PC-9 (cell line): ENCODE measurements around the gene MOB4. TPM values are rescaled to one million over a fixed set of nuclear protein-coding genes. Genes with fewer than 3 reads are reported as not detected.

Experiments
- BruUV-seq: library from RNA; stranded (reverse); fragments of 400-500 nt; replicated peaks from 2 replicates; lab custom pipeline; 2021; lab: Mats Ljungman, UMichigan
- CTCF ChIA-PET: fragments of 300-600 bp; sonication (Branson Sonifier 250); formaldehyde crosslinking; loops from one replicate; lab custom pipeline; 2022; ENCODE audit warnings: antibody characterized with exemption; lab: Charles Lee
- POLR2A ChIA-PET: fragments of 300-600 bp; sonication (Branson Sonifier 250); formaldehyde crosslinking; loops from one replicate; lab custom pipeline; 2022; ENCODE audit warnings: antibody characterized with exemption; ENCODE audit not compliant: unreplicated experiment; lab: Charles Lee
- DNase-seq, 2 experiments: peaks; one replicate each; pipeline versions ENCODE4 v3.0.0 to v3.0.0-alpha.2; 2015 to 2022; ENCODE audit warnings: mixed read lengths in 1 of 2
- H2AFZ ChIP-seq: fragments of 200-600 bp; sonication (generic); 2 replicates; pipeline ENCODE4 v1.8.1; 2017; ENCODE audit warnings: antibody characterized with exemption
- H3F3A ChIP-seq: fragments of 200-600 bp; sonication (generic); 2 replicates; pipeline ENCODE4 v1.8.1; 2017; ENCODE audit warnings: antibody characterized with exemption, mild to moderate bottlenecking, low read depth; ENCODE audit not compliant: insufficient read depth
- H3K27ac ChIP-seq: fragments of 200-600 bp; sonication (generic); 2 replicates; pipeline ENCODE4 v1.6.1; 2016; ENCODE audit warnings: mixed run types
- H3K27me3 ChIP-seq: fragments of 200-600 bp; sonication (generic); 2 replicates; pipeline ENCODE4 v1.6.1; 2016; ENCODE audit warnings: low read depth, mixed run types; ENCODE audit not compliant: insufficient read depth
- H3K36me3 ChIP-seq: fragments of 200-600 bp; sonication (generic); 2 replicates; pipeline ENCODE4 v1.6.1; 2016; ENCODE audit warnings: low read depth, mixed run types
- H3K4me1 ChIP-seq: fragments of 200-600 bp; sonication (generic); replicated peaks from 2 replicates; pipeline ENCODE4 v1.6.1; 2016; ENCODE audit warnings: mixed run types; ENCODE audit not compliant: insufficient read depth
- H3K4me2 ChIP-seq: fragments of 200-600 bp; sonication (generic); 2 replicates; pipeline ENCODE4 v1.6.1; 2017; ENCODE audit warnings: mixed run types
- H3K4me3 ChIP-seq: fragments of 200-600 bp; sonication (generic); 2 replicates; pipeline ENCODE4 v1.6.1; 2016; ENCODE audit warnings: mixed run types
- H3K79me2 ChIP-seq: fragments of 200-600 bp; sonication (generic); 2 replicates; pipeline ENCODE4 v1.6.1; 2017; ENCODE audit warnings: low read depth, mixed run types
- H3K9me2 ChIP-seq: fragments of 200-600 bp; sonication (generic); 2 replicates; pipeline ENCODE4 v1.8.1; 2017; ENCODE audit warnings: mild to moderate bottlenecking; ENCODE audit not compliant: insufficient read depth
- H3K9me3 ChIP-seq: fragments of 200-600 bp; sonication (generic); 2 replicates; pipeline ENCODE4 v1.8.1; 2016; ENCODE audit warnings: low read depth; ENCODE audit not compliant: insufficient read depth
- H4K20me1 ChIP-seq: fragments of 200-600 bp; sonication (generic); 2 replicates; pipeline ENCODE4 v1.8.1; 2017; ENCODE audit not compliant: insufficient read depth
- CTCF ChIP-seq: fragments of 200-600 bp; sonication (generic); conservative IDR thresholded peaks from 2 replicates; pipeline ENCODE4 v1.6.1; 2017; ENCODE audit warnings: mixed run types, antibody characterized with exemption, mild to moderate bottlenecking, moderate library complexity
- EZH2 ChIP-seq: fragments of 200-600 bp; sonication (generic); IDR thresholded peaks from 2 replicates; pipeline ENCODE4 v1.8.0; 2017; ENCODE audit warnings: antibody characterized with exemption, low read depth
- intact Hi-C: fragments of 100-400 bp; cut with micrococcal nuclease; formaldehyde crosslinking; loops from one replicate; pipeline ENCODE4 v1.10.0; 2022; ENCODE audit not compliant: unreplicated experiment
- total RNA-seq: library from RNA; stranded (reverse); gene quantifications from 2 replicates; pipeline ENCODE4 v1.2.3, GENCODE V29; 2021

The MOB4 gene
- total RNA-seq, 1 experiment from 2014 or later, result 19.9 TPM

DNA sequence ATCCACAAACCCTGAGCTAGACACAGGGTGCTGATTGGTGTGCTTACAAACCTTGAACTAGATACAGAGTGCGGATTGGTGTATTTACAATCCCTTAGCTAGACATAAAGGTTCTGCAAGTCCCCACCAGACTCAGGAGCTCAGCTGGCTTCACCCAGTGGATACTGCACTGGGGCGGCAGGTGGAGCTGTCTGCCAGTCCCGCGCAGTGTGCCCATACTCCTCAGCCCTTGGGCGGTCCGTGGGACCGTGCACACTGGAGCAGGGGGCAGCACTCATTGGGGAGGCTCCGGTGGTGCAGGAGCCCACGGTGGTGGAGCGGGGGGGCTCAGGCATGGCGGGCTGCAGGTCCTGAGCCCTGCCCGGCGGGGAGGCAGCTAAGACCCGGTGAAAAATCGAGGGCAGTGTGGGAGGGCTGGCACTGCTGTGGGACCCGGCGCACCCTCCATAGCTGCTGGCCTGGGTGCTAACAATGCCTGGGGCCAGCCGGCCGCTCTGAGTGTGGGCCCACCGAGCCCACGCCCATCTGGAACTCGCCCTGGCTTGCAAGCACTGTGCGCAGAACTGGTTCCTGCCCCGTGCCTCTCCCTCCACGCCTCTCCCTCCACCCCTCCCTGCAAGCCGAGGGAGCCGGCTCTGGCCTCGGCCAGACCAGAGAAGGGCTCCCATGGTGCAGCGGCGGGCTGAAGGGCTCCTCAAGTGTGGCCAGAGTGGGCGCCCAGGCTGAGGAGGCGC is 75.6 kb downstream of the MOB4 start:
- intact Hi-C loops, result no loop called here
- no peaks in the 10 kb centered on the region for H3K27me3 ChIP-seq
- H4K20me1 ChIP-seq, result no peaks in the 10 kb centered on the region
- no peaks in the 10 kb centered on the region for H3F3A ChIP-seq
- no peaks in the 10 kb centered on the region for H3K9me3 ChIP-seq
- DNase-seq, result no peak
- BruUV-seq, result no TSS peak
- H3K4me1 ChIP-seq, result no peaks in the 10 kb centered on the region
- H3K27ac ChIP-seq, result no peak overlapping the region
- no peak overlapping the region for H3K4me2 ChIP-seq
- H3K4me3 ChIP-seq, result no peak overlapping the region
- TF ChIP-seq EZH2 (no peak), CTCF (no peak)
- H3K79me2 ChIP-seq, result no peaks in the 10 kb centered on the region
- H2AFZ ChIP-seq, result no peak overlapping the region
- ChIA-PET POLR2A (no interaction called here), CTCF (no interaction called here)
- no peaks in the 10 kb centered on the region for H3K36me3 ChIP-seq
- no peaks in the 10 kb centered on the region for H3K9me2 ChIP-seq

DNA sequence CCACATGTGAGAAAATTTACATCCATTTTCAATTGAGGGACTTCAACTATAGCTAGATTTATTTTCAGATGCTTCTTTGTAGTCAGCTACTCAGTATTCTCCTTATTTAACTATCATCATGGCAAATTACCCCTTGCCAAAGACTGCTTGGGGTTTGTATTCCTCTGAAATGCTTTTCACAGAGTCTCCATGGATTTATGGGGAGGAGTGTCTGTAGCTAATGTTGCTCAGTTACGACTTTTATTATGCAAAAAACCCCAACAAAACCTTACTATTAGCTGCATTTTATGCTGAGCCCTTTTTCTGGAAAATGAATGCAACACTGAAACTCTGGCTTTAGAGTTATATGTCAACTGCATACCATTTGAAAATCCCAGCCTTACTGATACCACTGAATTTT is 80.9 kb downstream of the MOB4 start:
- Histone ChIP-seq H3K9me2 (no peaks in the 10 kb centered on the region), H2AFZ (no peak overlapping the region), H3K4me2 (no peak overlapping the region), H3K27ac (no peak overlapping the region), H3K9me3 (no peaks in the 10 kb centered on the region), H3K4me3 (no peak overlapping the region), H3K79me2 (no peaks in the 10 kb centered on the region), H4K20me1 (no peaks in the 10 kb centered on the region), H3F3A (no peaks in the 10 kb centered on the region), H3K36me3 (no peaks in the 10 kb centered on the region), H3K27me3 (0 out of 2 replicates have a peak, but pooled peaks cover 4% of the 10 kb centered on the region), H3K4me1 (no peaks in the 10 kb centered on the region)
- ChIA-PET POLR2A (no interaction called here), CTCF (no interaction called here)
- intact Hi-C loops, result no loop called here
- DNase-seq, result no peak
- TF ChIP-seq EZH2 (no peak), CTCF (no peak)
- BruUV-seq, result no TSS peak

DNA sequence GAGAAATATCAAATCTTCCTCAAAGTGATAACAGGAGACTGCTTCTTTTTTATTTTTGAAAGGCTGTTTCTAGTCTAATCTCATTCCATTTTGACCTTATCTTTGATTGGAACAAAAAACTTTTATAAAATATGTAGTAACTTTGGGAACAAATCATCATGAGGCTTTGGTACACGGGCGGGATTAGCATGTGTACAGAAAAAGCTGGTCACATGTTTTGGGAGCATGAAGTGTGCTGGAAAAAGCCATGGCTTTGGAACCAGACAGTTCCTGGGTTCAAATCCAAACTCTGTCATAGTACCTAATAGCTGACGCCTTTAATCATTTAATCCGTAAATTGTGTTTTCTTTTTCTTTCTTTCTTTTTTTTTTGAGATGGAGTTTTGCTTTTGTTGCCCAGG is 81.3 kb downstream of the MOB4 start:
- DNase-seq, result no peak
- H3K4me3 ChIP-seq, result no peak overlapping the region
- H3K27ac ChIP-seq, result no peak overlapping the region
- H3K4me2 ChIP-seq, result no peak overlapping the region
- no TSS peak for BruUV-seq
- no peak overlapping the region for H2AFZ ChIP-seq
- no peaks in the 10 kb centered on the region for H3F3A ChIP-seq
- H3K9me3 ChIP-seq, result no peaks in the 10 kb centered on the region
- intact Hi-C loops, result no loop called here
- H3K36me3 ChIP-seq, result no peaks in the 10 kb centered on the region
- POLR2A ChIA-PET, result no interaction called here
- no peaks in the 10 kb centered on the region for H3K79me2 ChIP-seq
- no peak for TF ChIP-seq CTCF
- no peak for TF ChIP-seq EZH2
- H3K27me3 ChIP-seq, result 0 out of 2 replicates have a peak, but pooled peaks cover 4% of the 10 kb centered on the region
- CTCF ChIA-PET, result no interaction called here
- H3K9me2 ChIP-seq, result no peaks in the 10 kb centered on the region
- H3K4me1 ChIP-seq, result no peaks in the 10 kb centered on the region
- no peaks in the 10 kb centered on the region for H4K20me1 ChIP-seq
